VCaP (cell line): ENCODE results near the gene MYT1.

Experiments used
- H3K27ac ChIP-seq: fragments of 450-650 bp; 2 replicates; pipeline ENCODE4 v1.5.1; 2017
- TF ChIP-seq, protein P1 (sequence below): fragments of 450-650 bp; conservative IDR thresholded peaks from 2 replicates; pipeline ENCODE4 v1.5.1; 2017; ENCODE audit warnings: mild to moderate bottlenecking, moderate library complexity

The MYT1 gene

DNA sequence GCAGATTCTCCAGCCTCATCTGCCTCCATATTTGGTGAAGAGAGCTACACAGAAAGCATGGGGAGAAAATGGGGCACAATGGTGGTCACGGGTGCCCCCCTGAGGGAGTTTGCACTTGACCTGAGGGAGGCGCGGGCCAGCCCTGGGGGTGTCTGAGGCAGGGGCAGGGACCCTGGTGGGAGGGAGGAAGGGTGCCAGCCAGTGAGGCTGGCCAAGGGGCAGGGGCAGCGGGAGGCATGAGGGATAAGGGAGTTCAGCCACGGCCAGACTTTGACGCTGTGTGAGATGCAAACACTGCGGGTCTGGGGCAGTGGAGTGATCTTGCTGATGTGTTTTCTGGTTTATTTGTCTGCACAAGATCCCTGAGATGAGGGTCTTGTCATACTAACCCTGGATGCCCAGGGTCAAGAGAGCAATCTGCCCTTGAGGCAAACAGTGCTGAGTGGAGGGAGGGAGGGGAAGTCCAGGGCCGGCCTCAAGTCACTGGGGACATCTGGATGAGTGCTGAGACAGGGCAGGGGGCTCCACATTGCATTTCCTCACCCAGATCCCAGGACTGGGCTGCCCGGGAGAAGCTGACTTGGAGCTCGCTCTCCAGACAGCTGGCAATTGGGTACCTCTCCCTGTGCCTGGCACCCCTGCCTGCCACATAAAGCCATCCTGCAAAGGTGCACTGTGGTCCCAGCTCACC, 82.5 kb downstream of the MYT1 start:
- TF ChIP-seq, protein P1, sequence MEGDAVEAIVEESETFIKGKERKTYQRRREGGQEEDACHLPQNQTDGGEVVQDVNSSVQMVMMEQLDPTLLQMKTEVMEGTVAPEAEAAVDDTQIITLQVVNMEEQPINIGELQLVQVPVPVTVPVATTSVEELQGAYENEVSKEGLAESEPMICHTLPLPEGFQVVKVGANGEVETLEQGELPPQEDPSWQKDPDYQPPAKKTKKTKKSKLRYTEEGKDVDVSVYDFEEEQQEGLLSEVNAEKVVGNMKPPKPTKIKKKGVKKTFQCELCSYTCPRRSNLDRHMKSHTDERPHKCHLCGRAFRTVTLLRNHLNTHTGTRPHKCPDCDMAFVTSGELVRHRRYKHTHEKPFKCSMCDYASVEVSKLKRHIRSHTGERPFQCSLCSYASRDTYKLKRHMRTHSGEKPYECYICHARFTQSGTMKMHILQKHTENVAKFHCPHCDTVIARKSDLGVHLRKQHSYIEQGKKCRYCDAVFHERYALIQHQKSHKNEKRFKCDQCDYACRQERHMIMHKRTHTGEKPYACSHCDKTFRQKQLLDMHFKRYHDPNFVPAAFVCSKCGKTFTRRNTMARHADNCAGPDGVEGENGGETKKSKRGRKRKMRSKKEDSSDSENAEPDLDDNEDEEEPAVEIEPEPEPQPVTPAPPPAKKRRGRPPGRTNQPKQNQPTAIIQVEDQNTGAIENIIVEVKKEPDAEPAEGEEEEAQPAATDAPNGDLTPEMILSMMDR, result no peak
- H3K27ac ChIP-seq, result peak overlapping the region; percentile 2; the same call in 1 of the 2 replicates

DNA sequence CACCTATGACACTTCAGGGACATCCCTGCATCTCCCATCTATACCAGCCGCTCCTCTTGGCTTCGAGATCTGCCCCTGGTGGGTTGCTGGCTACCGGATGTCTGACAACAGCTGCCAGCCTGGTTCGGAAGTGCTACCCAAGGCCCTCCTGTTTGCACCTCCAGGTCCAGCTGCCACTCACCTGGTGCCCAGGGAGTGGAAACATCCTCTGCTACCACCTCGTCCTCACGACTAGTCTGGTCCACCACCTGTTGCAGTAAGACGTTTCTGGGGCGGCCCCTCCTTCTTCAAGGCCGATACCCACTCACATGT, 83.0 kb downstream of the MYT1 start:
- H3K27ac ChIP-seq, result peak overlapping the region; percentile 2; the same call in 1 of the 2 replicates
- TF ChIP-seq, protein P1, result no peak

DNA sequence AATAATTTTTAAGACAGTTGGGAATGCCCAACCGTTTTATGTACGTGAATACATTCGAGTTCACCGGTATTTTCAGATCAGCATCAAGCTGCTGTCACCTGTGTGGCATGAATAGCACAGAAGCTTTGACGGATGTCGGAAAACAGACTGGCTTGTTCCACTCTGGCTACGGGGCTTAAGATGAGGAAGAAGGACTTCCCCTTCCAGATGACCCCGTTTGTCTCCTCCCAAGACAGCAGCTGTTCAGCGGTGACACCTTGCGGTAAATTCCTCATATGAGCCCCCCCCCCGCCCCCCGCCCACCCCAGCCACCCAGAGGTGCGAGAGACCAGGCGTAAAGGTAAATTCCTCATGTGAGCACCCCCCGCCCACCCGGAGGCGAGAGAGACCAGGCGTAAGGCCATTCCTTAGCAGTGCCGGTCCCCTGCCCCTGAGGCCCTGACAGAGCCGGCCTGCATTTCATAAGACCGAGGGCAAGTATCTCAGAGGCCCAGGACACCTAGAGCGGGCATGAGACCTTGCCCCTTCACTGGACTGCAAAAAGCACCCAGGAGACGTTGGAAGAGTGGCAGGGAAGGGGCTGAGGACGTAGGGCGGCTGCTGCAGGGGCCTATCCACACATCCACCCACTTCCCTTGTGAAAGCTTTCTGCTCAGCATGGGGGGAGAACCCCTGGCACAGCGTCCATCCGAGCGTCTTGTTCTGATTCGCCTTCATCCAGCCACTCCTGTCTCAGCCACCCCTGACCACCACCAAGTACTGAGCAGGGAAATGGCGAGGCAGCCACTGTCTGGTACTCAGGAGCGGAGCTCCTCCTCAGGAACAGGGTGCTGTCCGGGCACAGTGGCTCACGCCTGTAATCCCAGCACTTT, 84.0 kb downstream of the MYT1 start:
- peak overlapping the region; percentile 73 for H3K27ac ChIP-seq
- TF ChIP-seq, protein P1, result no peak

DNA sequence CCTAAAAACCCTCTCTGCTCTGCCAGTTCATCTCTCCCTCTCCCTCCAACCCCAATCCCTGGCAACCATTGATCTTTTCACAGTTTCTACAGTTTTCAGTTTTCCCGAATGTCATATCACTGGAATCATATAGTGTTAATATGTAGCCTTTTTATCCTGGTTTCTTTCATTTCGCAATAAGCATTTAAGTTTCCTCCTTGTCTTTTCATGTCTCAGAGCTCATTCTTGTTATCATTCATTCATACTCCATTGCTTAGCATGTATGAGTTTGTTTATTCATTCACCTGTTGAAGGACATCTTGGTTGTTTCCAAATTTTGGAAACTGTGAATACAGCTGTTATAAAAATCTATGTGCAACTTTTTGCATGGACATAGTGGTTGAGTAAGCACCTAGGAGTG, 85.8 kb downstream of the MYT1 start:
- TF ChIP-seq, protein P1, result no peak
- H3K27ac ChIP-seq, result peak overlapping the region; percentile 73

DNA sequence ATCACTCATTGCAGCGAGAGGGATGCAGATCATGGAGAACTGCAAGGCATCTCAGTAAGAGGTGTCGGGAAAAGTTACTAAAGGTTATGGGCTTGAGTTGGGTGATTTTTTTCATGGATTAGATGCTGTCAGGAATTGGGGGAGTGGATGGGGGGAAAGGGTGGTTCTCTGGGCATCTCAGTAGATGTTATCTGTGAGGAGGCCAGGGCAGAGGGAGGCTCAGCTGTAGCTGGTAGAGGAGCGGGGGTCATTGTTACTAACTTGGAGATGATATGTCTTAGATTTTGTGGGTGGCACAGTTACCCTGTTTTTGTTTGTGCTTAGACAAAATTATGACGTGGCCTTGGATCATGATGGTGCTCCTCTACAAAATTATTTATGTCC, 88.7 kb downstream of the MYT1 start:
- TF ChIP-seq, protein P1, result no peak
- H3K27ac ChIP-seq, result peak overlapping the region; percentile 73; the same call in 1 of the 2 replicates

DNA sequence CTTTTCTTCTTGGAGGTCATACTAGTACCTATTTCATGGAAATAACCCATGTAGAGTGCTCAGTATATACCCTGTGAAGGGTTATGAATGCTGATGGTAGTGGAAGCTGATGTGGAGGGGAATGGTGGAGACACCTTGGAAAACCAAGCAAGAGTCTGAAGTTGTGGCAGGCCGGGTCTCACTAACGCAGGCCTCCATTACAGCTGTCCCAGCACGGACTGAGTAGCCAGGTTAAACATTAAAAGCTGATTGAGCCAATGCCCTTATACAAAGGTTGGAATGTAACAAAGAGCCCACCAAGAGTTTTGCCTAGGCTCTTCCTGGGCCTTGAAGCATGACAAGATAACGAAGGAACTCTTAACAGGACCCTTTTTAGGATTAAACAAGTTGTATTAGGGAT, 89.2 kb downstream of the MYT1 start:
- no peak overlapping the region; the same call in 1 of the 2 replicates for H3K27ac ChIP-seq
- TF ChIP-seq, protein P1, result no peak

DNA sequence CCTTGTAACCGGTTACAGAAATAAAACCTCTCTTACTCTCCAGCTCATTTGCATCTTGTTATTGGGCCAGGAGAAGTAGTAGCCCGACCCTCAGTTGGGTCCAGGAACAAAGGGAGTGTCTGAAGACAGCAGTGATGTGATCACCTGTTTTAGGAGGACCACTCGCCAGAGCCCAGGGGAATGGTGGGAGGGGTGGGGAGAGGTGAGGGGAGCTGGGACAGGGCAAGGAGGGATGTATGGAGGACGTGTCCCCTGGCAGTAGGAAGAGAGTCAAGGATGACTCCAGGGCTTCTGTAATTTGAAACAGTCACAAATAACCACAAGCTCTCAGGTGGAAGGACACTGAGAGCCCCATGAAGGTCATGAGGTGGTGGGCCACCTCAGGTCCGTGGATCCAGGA, 89.9 kb downstream of the MYT1 start:
- TF ChIP-seq, protein P1, result no peak

More for the DNA sequence above, 89.9 kb downstream of the MYT1 start:
- H3K27ac ChIP-seq, result peak overlapping the region; percentile 96
